ENCODE measurements around the gene IRAK3.
"Not testable (repeated sequence)": the region's sequence is repeated elsewhere in the genome, so short reads cannot be mapped to it uniquely, and the experiment has no call there.

IRAK3 gene

DNA sequence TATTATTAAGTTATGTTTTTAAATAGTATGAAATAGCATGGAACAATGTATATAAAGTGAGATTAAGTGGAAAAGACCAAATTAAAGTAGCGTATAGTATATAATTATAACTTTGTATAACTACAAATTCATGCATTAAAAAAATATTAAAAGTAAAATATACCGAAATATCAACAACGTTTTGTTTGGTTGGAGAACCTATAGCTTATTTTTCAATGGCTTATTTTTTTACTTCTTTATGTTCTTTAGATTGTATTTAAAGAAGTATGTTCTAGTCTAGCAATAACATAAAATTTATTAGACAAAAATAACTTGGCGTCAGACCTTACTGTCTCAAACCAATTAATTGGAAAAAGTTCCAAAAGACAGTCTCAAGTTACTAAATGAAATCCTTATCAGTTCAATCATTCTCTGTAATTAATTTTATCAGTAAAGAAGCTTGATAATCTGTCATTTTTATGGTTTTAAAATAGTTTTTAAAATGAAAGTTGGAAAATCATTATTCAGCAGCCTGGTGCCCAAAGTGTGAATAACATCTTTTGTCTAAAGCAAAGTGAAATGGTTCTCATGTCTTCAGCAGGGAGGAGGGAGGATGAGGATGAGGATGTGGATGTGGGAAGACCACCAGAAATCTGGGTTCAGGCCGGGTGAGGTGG lies 46.7 kb downstream of the IRAK3 start:
- TF ChIP-seq, protein P1, sequence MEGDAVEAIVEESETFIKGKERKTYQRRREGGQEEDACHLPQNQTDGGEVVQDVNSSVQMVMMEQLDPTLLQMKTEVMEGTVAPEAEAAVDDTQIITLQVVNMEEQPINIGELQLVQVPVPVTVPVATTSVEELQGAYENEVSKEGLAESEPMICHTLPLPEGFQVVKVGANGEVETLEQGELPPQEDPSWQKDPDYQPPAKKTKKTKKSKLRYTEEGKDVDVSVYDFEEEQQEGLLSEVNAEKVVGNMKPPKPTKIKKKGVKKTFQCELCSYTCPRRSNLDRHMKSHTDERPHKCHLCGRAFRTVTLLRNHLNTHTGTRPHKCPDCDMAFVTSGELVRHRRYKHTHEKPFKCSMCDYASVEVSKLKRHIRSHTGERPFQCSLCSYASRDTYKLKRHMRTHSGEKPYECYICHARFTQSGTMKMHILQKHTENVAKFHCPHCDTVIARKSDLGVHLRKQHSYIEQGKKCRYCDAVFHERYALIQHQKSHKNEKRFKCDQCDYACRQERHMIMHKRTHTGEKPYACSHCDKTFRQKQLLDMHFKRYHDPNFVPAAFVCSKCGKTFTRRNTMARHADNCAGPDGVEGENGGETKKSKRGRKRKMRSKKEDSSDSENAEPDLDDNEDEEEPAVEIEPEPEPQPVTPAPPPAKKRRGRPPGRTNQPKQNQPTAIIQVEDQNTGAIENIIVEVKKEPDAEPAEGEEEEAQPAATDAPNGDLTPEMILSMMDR (IDR thresholded peaks at IDR 0.05; ENCODE audit: low read depth, low read length), result peak; percentile 13
- peak overlapping the region; percentile 32 for H3K4me3 ChIP-seq (ENCODE audit: low read depth, low read length)
- DNase-seq (ENCODE audit: low read depth, low spot score), result peak; percentile 25
- in situ Hi-C loops (cut with HindIII; ENCODE audit: low sequenced_read_pairs), result no loop called here

DNA sequence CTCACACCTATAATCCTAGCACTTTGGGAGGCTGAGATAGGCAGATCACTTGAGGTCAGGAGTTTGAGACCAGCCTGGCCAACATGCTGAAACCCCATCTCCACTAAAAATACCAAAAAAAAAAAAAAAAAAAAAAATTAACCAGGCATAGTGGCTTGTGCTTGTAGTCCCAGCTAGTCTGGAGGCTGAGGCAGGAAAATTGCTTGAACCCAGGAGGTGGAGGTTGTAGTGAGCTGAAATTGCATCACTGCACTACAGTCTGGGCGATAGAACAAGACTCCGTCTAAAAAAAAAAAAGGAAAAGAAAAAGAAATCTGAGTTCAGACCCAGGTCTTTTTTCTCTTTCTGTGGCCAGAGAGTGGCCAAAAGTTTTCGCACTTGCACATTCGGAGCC lies 47.3 kb downstream of the IRAK3 start:
- H3K4me3 ChIP-seq (ENCODE audit: low read depth, low read length); DNase-seq (ENCODE audit: low read depth, low spot score); in situ Hi-C loops (cut with HindIII; ENCODE audit: low sequenced_read_pairs): not testable (repeated sequence)

DNA sequence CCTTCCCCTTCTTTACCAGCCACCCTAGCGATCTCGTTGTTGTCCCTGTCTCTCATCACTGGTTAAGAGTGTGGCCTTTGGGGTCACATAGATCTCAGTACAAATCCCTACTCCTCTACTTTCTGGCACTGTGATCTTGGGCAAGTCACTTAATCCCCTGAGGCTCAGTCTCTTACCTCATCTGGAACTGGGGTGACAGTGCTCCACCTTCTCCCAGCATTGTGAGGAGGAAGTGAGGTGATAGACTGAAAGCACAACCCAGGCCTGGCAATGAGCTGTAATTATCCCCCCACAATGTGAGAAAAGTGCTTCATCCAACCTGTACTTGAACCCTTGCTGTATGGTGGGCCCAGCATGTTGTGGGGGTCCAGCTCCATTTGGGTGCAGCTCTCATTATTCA lies 48.0 kb downstream of the IRAK3 start:
- in situ Hi-C loops (cut with HindIII; ENCODE audit: low sequenced_read_pairs), result no loop called here
- H3K4me3 ChIP-seq (ENCODE audit: low read depth, low read length), result no peak overlapping the region
- TF ChIP-seq, protein P1 (IDR thresholded peaks at IDR 0.05; ENCODE audit: low read depth, low read length), result no peak
- no peak for DNase-seq (ENCODE audit: low read depth, low spot score)

DNA sequence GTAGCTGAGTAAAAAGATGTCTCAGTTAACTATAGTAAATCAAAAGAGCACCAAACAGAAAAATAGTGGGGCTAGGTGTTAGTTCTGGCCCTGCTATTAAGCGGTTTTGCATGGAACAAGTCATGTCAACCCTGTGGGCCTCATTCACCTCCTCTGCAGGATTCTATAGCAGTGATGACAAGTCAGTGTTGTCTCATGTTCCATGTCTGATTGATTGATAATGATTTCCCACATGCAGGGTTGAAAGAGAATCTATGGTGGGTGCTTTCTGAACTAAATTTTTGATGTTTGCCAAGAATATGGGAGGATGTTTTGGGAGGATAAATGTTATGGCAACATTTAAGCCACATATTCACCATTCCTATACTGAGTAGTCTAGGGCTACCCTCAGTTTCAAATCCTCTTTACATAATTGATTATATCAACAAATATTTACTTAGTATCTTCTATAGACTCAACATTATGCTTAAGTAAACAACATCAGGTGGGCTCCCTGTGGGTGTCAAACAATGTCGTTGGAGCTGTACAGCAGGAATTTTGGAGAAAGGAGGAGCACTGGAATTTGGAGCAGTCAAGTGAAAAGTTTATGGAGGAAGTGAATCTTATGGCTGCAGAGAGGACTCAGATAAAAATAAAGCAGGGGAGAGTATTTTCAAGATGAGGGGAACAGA lies 48.6 kb downstream of the IRAK3 start:
- in situ Hi-C loops (cut with HindIII; ENCODE audit: low sequenced_read_pairs), result no loop called here
- no peak overlapping the region for H3K4me3 ChIP-seq (ENCODE audit: low read depth, low read length)
- TF ChIP-seq, protein P1 (IDR thresholded peaks at IDR 0.05; ENCODE audit: low read depth, low read length), result no peak
- DNase-seq (ENCODE audit: low read depth, low spot score), result no peak

DNA sequence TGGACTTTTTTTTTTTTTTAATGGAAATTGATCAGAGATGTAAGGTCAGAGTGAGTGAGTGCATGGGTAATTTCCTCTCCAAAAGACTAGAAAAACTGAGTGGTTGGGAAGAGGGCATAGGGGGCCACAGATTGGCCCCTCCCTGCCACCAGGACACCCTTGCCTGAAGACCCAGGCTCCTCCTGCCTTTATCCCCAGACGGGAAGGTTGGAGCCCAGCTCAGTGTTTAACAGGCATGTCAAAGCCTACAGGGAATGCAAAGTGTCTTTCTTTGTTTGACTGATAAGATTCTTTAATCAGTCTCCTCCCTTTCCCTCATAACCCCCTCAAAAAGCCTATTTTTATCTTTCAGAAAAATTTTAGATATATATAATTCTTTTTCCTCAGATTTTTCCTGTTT lies 50.3 kb downstream of the IRAK3 start:
- DNase-seq (ENCODE audit: low read depth, low spot score), result no peak
- in situ Hi-C loops (cut with HindIII; ENCODE audit: low sequenced_read_pairs), result no loop called here

DNA sequence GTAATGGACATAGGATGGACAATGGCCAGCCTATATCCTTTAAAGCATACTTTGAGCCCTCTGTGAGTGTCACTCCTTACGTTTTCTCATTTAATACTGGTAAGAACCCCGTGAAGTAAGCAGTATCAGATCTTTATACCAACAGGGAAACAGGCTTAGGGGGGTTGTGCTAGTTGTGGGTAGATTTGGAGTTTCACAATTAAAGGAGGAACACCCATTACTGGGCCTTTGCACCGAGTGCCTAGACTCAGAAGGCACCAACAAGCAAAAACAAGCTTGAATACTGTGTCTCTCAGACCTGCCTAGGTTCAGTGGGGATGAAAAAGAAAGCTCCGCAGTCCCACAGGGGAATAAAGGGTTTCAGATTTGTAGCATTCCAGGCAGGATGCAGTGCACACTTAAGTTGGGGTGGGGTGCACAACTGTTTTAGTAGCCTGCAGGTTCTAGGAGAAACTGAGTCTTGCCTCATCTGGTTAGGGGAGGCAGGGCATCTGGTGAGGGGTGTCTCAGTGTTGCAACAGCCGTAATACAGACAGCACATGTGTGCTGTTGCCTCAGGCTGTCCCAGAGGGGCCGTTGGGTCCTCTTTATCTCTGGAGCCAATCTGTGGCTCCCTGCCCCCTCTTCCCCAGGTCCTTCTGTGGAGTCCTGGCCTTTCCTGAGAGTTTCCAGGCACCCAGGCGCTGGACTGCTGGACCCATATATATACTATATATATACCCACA lies 51.2 kb downstream of the IRAK3 start:
- H3K4me3 ChIP-seq (ENCODE audit: low read depth, low read length), result no peak overlapping the region
- TF ChIP-seq, protein P1 (IDR thresholded peaks at IDR 0.05; ENCODE audit: low read depth, low read length), result no peak
- no peak for DNase-seq (ENCODE audit: low read depth, low spot score)
- in situ Hi-C loops (cut with HindIII; ENCODE audit: low sequenced_read_pairs), result no loop called here

More for the DNA sequence above, 50.3 kb downstream of the IRAK3 start:
- TF ChIP-seq, protein P1 (IDR thresholded peaks at IDR 0.05; ENCODE audit: low read depth, low read length), result no peak
- no peak overlapping the region for H3K4me3 ChIP-seq (ENCODE audit: low read depth, low read length)

Data from astrocyte of the spinal cord (primary cell).